ACC112 (cell line): ENCODE results near the gene ARPC1B.
A peak's percentile ranks its signal among the peaks of the same experiment; 100 is the strongest.
"Not testable (repeated sequence)": the region's sequence is repeated elsewhere in the genome, so short reads cannot be mapped to it uniquely, and the experiment has no call there.

ENCODE experiments used
- H2AFZ ChIP-seq: fragments of 200-600 bp; sonication (generic); one replicate; pipeline ENCODE4 v1.6.0; 2017; ENCODE audit warnings: antibody characterized with exemption, low read length; ENCODE audit not compliant: unreplicated experiment
- H3K27ac ChIP-seq: fragments of 200-600 bp; sonication (generic); 2 replicates; pipeline ENCODE4 v1.5.1; 2014; ENCODE audit warnings: low read depth, mild to moderate bottlenecking, antibody characterized with exemption, low read length, moderate library complexity
- H3K27me3 ChIP-seq: fragments of 200-600 bp; sonication (generic); 2 replicates; pipeline ENCODE4 v1.6.1; 2014; ENCODE audit warnings: mild to moderate bottlenecking, antibody characterized with exemption, low read length, moderate library complexity, mixed read lengths; ENCODE audit not compliant: insufficient read depth
- H3K36me3 ChIP-seq: fragments of 200-600 bp; sonication (generic); 2 replicates; pipeline ENCODE4 v1.6.1; 2016; ENCODE audit warnings: mild to moderate bottlenecking, antibody characterized with exemption, low read length, moderate library complexity, mixed read lengths; ENCODE audit not compliant: insufficient read depth
- H3K4me1 ChIP-seq: fragments of 200-600 bp; sonication (generic); one replicate; pipeline ENCODE4 v1.6.1; 2016; ENCODE audit warnings: low read length, mixed read lengths; ENCODE audit not compliant: insufficient read depth, unreplicated experiment, control insufficient read depth
- H3K4me3 ChIP-seq: fragments of 200-600 bp; sonication (generic); 2 replicates; pipeline ENCODE4 v1.5.1; 2014; ENCODE audit warnings: mild to moderate bottlenecking, low read depth, low read length
- H3K79me2 ChIP-seq: fragments of 200-600 bp; sonication (generic); one replicate; pipeline ENCODE4 v1.6.0; 2016; ENCODE audit warnings: low read length; ENCODE audit not compliant: control insufficient read depth, unreplicated experiment, insufficient read depth

The ARPC1B gene

GRCh38 chr7:99374111-99375064 is at the start of gene ARPC1B:
Gene ARPC1B (plus strand): TSS chr7:99374730. CDS start chr7:99385715, 10,985 bp downstream.
- Histone ChIP-seq H3K4me1 (peaks cover 6% of the 10 kb centered on the region), H3K79me2 (peaks cover 31% of the 10 kb centered on the region), H3K27ac (peak within 1 kb of the TSS; percentile 60), H3K4me3 (peak within 1 kb of the TSS; percentile 99), H3K36me3 (no peaks in the 10 kb centered on the region), H3K27me3 (no peaks in the 10 kb centered on the region), H2AFZ (peak within 1 kb of the TSS; percentile 99)

GRCh38 chr7:99325001-99325493 is 49.5 kb upstream of the ARPC1B start:
- no peaks in the 10 kb centered on the region for H3K27me3 ChIP-seq
- peak overlapping the region; percentile 96 for H2AFZ ChIP-seq
- H3K4me3 ChIP-seq: peak overlapping the region; percentile 100
- H3K27ac ChIP-seq: peak overlapping the region; percentile 26; the same call in 1 of the 2 replicates
- no peaks in the 10 kb centered on the region for H3K36me3 ChIP-seq
- H3K79me2 ChIP-seq: peaks cover 54% of the 10 kb centered on the region
- peaks cover 26% of the 10 kb centered on the region for H3K4me1 ChIP-seq

GRCh38 chr7:99325592-99326407 is 48.7 kb upstream of the ARPC1B start, which contains the start of gene ARPC1A:
Gene ARPC1A (plus strand): TSS chr7:99325898. CDS start chr7:99333354, 7,456 bp downstream.
- no peaks in the 10 kb centered on the region for H3K36me3 ChIP-seq
- H3K27ac ChIP-seq: peak within 1 kb of the TSS; percentile 64
- H3K27me3 ChIP-seq: no peaks in the 10 kb centered on the region
- peaks cover 57% of the 10 kb centered on the region for H3K79me2 ChIP-seq
- peaks cover 34% of the 10 kb centered on the region for H3K4me1 ChIP-seq
- H3K4me3 ChIP-seq: peak within 1 kb of the TSS; percentile 100
- H2AFZ ChIP-seq: peak within 1 kb of the TSS; percentile 96

GRCh38 chr7:99326408-99326782 is 48.1 kb upstream of the ARPC1B start:
- Histone ChIP-seq H3K4me3 (peak overlapping the region; percentile 100), H3K36me3 (no peaks in the 10 kb centered on the region), H2AFZ (peak overlapping the region; percentile 36), H3K4me1 (peaks cover 40% of the 10 kb centered on the region), H3K79me2 (peaks cover 61% of the 10 kb centered on the region), H3K27me3 (no peaks in the 10 kb centered on the region), H3K27ac (peak overlapping the region; percentile 64; the same call in 1 of the 2 replicates)

GRCh38 chr7:99330314-99330961 is 44.1 kb upstream of the ARPC1B start:
- H2AFZ ChIP-seq, H3K27me3 ChIP-seq: not testable (repeated sequence)
- peaks cover 36% of the 10 kb centered on the region for H3K4me1 ChIP-seq
- peaks cover 84% of the 10 kb centered on the region for H3K79me2 ChIP-seq
- H3K27ac ChIP-seq: peak overlapping the region; percentile 84
- H3K4me3 ChIP-seq: peak overlapping the region; percentile 52
- H3K36me3 ChIP-seq: peaks cover 16% of the 10 kb centered on the region

GRCh38 chr7:99331002-99331401 is 43.5 kb upstream of the ARPC1B start:
- Histone ChIP-seq H2AFZ (no peak overlapping the region), H3K79me2 (peaks cover 83% of the 10 kb centered on the region), H3K4me1 (peaks cover 36% of the 10 kb centered on the region), H3K4me3 (peak overlapping the region; percentile 52), H3K27ac (peak overlapping the region; percentile 84), H3K27me3 (no peaks in the 10 kb centered on the region), H3K36me3 (peaks cover 20% of the 10 kb centered on the region)

- Histone ChIP-seq H3K4me1 (no peaks in the 10 kb centered on the region), H3K4me3 (no peak overlapping the region), H3K27me3 (no peaks in the 10 kb centered on the region), H3K79me2 (peaks cover 13% of the 10 kb centered on the region), H2AFZ (no peak overlapping the region), H3K36me3 (peaks cover 31% of the 10 kb centered on the region), H3K27ac (no peak overlapping the region)
Observed at GRCh38 chr7:99339595-99339994, 34.9 kb upstream of the ARPC1B start.

GRCh38 chr7:99340659-99341058 is 33.9 kb upstream of the ARPC1B start:
- Histone ChIP-seq H3K27me3 (no peaks in the 10 kb centered on the region), H3K4me3 (no peak overlapping the region), H2AFZ (no peak overlapping the region), H3K79me2 (peaks cover 6% of the 10 kb centered on the region), H3K36me3 (peaks cover 26% of the 10 kb centered on the region), H3K4me1 (no peaks in the 10 kb centered on the region), H3K27ac (no peak overlapping the region)

- Histone ChIP-seq H3K36me3 (peaks cover 24% of the 10 kb centered on the region), H3K79me2 (peaks cover 5% of the 10 kb centered on the region), H3K4me3 (no peak overlapping the region), H2AFZ (no peak overlapping the region), H3K4me1 (no peaks in the 10 kb centered on the region), H3K27ac (no peak overlapping the region), H3K27me3 (no peaks in the 10 kb centered on the region)
Observed at GRCh38 chr7:99344061-99344647, 30.4 kb upstream of the ARPC1B start.

- not testable (repeated sequence) for H3K27ac ChIP-seq, H3K4me1 ChIP-seq, H3K79me2 ChIP-seq, H3K27me3 ChIP-seq, H3K4me3 ChIP-seq, H2AFZ ChIP-seq
- H3K36me3 ChIP-seq: peaks cover 27% of the 10 kb centered on the region
Observed at GRCh38 chr7:99350641-99351040, 23.9 kb upstream of the ARPC1B start.
